HepG2 (cell line): ENCODE data around the gene PSKH1. TPM values are rescaled to one million over a fixed set of nuclear protein-coding genes. Genes with fewer than 3 reads are reported as not detected.

ENCODE experiments used
- ARID4A ChIP-seq: sonication (generic); formaldehyde crosslinking; IDR thresholded peaks from 2 replicates; pipeline ENCODE4 v1.5.0; 2020; ENCODE audit warnings: mild to moderate bottlenecking, missing genetic modification reagents, borderline replicate concordance
- E2F2 ChIP-seq: sonication (generic); formaldehyde crosslinking; IDR thresholded peaks from 2 replicates; pipeline ENCODE4 v1.4.0; 2020; ENCODE audit warnings: missing genetic modification reagents, borderline replicate concordance
- HIC2 ChIP-seq: sonication (generic); formaldehyde crosslinking; IDR thresholded peaks from 2 replicates; pipeline ENCODE4 v1.9.0; 2022; ENCODE audit warnings: low read depth, missing genetic modification reagents
- HOMEZ ChIP-seq: IDR thresholded peaks from 2 replicates; pipeline ENCODE4 v1.6.1; 2016; ENCODE audit warnings: low read depth
- MAFK ChIP-seq, 2 experiments: IDR thresholded peaks in 1 of 2; conservative IDR thresholded peaks in 1 of 2; 2 replicates each; pipeline ENCODE4 v1.6.1; 2011; ENCODE audit warnings: improper control_type of control experiment in 2 of 2, low read length in 2 of 2
- MLXIP ChIP-seq: sonication (generic); formaldehyde crosslinking; IDR thresholded peaks from 2 replicates; pipeline ENCODE4 v1.9.0; 2021; ENCODE audit warnings: missing genetic modification reagents, borderline replicate concordance
- RFX5 ChIP-seq: IDR thresholded peaks from 2 replicates; pipeline ENCODE4 v1.6.1; 2011; ENCODE audit warnings: low read depth, low read length, improper control_type of control experiment
- STAT6 ChIP-seq: sonication (generic); formaldehyde crosslinking; IDR thresholded peaks from 2 replicates; pipeline ENCODE4 v1.4.0; 2020; ENCODE audit warnings: missing genetic modification reagents, mild to moderate bottlenecking, borderline replicate concordance
- ZNF629 ChIP-seq: sonication (generic); formaldehyde crosslinking; conservative IDR thresholded peaks from 2 replicates; pipeline ENCODE4 v1.5.0; 2020; ENCODE audit warnings: missing genetic modification reagents
- ZNF691 ChIP-seq: sonication (generic); formaldehyde crosslinking; IDR thresholded peaks from 2 replicates; pipeline ENCODE4 v1.4.0; 2020; ENCODE audit warnings: missing genetic modification reagents, low read depth, mild to moderate bottlenecking, borderline replicate concordance
- ZNF850 ChIP-seq: sonication (generic); formaldehyde crosslinking; conservative IDR thresholded peaks from 2 replicates; pipeline ENCODE4 v1.9.0; 2021; ENCODE audit warnings: mild to moderate bottlenecking, missing genetic modification reagents
- polyA plus RNA-seq, 8 experiments: library from polyadenylated mRNA; depleted of rRNA in 3 of 8; stranded (reverse) in 7 of 8; unstranded in 1 of 8; fragments of >200 nt; fragmentation: Illumina TruSeq in 4 of 8; extraction: Trizol in 4 of 8; gene quantifications; 2 replicates each; pipeline versions ENCODE4 v1.2.1 to v1.2.3, GENCODE V29; 2011 to 2016; ENCODE audit warnings: low read depth in 4 of 8, missing spikeins in 1 of 8, mixed read lengths in 1 of 8; ENCODE audit not compliant: insufficient read depth in 1 of 8
- total RNA-seq, 5 experiments: library from RNA; depleted of rRNA; stranded (reverse); fragments of >200 nt; fragmentation: Illumina TruSeq; extraction: Trizol; gene quantifications; 2 replicates each; pipeline ENCODE4 v1.2.3, GENCODE V29; 2016; ENCODE audit warnings: low read depth in 1 of 5

PSKH1 gene
- total and polyA plus RNA-seq, 2 of the 13 experiments (the other 11 are each of a cell fraction or from before 2014, with no cell fraction given) = 8.4 to 19.1 TPM

GRCh38 chr16:67966549-67967182, 73.6 kb downstream of the PSKH1 start (continued):
- no peak for TF ChIP-seq MLXIP
- no peak for TF ChIP-seq ZNF850 (CRISPR knock-in tag)
- TF ChIP-seq HIC2 (CRISPR knock-in tag) = peak; percentile 26; the same call in 1 of the 2 replicates
- TF ChIP-seq MAFK (conservative IDR thresholded peaks at IDR 0.05 in 1 of 2, IDR thresholded peaks at IDR 0.05 in 1 of 2; ENCODE audit: low read length in 2 of 2) = no peak
- no peak for TF ChIP-seq E2F2 (CRISPR knock-in tag)
- no peak for TF ChIP-seq RFX5
- no peak for TF ChIP-seq STAT6 (CRISPR knock-in tag)
- TF ChIP-seq ZNF691 = peak; percentile 89
- no peak for TF ChIP-seq ZNF629
- TF ChIP-seq ARID4A = peak; percentile 14; the same call in 1 of the 2 replicates
- TF ChIP-seq HOMEZ (CRISPR knock-in tag) = no peak
